Measurements from ENCODE around the gene MAPK10.

DNA sequence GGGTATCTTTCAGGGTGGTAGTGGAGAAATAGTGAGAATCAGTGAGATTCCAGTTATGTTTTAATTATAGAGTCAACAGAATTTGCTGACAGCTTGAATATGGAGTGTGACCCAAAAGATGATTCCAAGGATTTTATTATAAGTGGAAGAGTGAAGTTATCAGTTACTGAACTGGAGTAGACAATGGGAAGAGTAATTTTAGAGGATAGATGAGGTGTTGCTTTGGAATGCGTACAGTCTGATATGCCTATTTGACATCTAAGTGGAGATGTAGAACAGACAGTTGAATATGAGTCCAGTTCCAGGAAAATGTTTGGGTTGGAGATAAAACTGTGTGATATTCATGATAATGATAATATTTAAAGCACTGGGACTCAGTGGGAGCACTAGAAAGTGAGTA is 174.2 kb downstream of the MAPK10 start:
- TF ChIP-seq NFIC (IDR thresholded peaks at IDR 0.05), result no peak
- TF ChIP-seq TCF12 (IDR thresholded peaks at IDR 0.05; ENCODE audit: low read depth), result no peak
- no peak for TF ChIP-seq EP300 (IDR thresholded peaks at IDR 0.05; ENCODE audit: borderline replicate concordance)
- no peak for TF ChIP-seq FOXM1 (IDR thresholded peaks at IDR 0.05; ENCODE audit: borderline replicate concordance, low read depth)
- TF ChIP-seq TAF1 (IDR thresholded peaks at IDR 0.05; ENCODE audit: low read depth), result no peak

Measured in Ishikawa (cell line).